Testis (tissue), 3 donors: ENCODE measurements around the gene PEX11A. TPM values are rescaled to one million over a fixed set of nuclear protein-coding genes. Genes with fewer than 3 reads are reported as not detected.
A peak's percentile ranks its signal among the peaks of the same experiment; 100 is the strongest.

Experiments
- DNase-seq: peaks from one replicate; pipeline ENCODE4 v3.0.0-alpha.2; 2019
- H3K27ac ChIP-seq, 2 donors: fragments of 200-600 bp; sonication (generic); one replicate each; pipeline ENCODE4 v1.5.1; 2019
- H3K27me3 ChIP-seq: fragments of 200-600 bp; sonication (generic); one replicate; pipeline ENCODE4 v1.5.1; 2019
- H3K36me3 ChIP-seq: fragments of 200-600 bp; sonication (generic); one replicate; pipeline ENCODE4 v1.5.1; 2017; ENCODE audit warnings: low read depth; ENCODE audit errors: missing control alignments
- H3K4me1 ChIP-seq: fragments of 200-600 bp; sonication (generic); one replicate; pipeline ENCODE4 v1.5.1; 2019
- H3K4me3 ChIP-seq, 2 donors: fragments of 200-600 bp; sonication (generic); one replicate each; pipeline ENCODE4 v1.5.1; 2017 to 2019
- H3K9me3 ChIP-seq: fragments of 200-600 bp; sonication (generic); one replicate; pipeline ENCODE4 v1.5.1; 2017
- CTCF ChIP-seq, 3 experiments: fragments of 450-650 bp in 2 of 3; fragments of 200-600 bp in 1 of 3; sonication (generic) in 1 of 3; IDR thresholded peaks; one replicate each; pipeline ENCODE4 v1.5.1; 2016 to 2019; ENCODE audit warnings: antibody characterized with exemption in 3 of 3, mild to moderate bottlenecking in 2 of 3, moderate library complexity in 1 of 3
- POLR2A ChIP-seq: fragments of 450-650 bp; IDR thresholded peaks from one replicate; pipeline ENCODE4 v1.6.1; 2017; ENCODE audit warnings: antibody characterized with exemption, mild to moderate bottlenecking, moderate library complexity
- WGBS, 2 donors: methylation state at CpG; one replicate each; pipeline ENCODE4 v1.1.5; 2018; 5-methylcytosine and 5-hydroxymethylcytosine counted together
- intact Hi-C: fragments of 100-400 bp; cut with DNase I; formaldehyde crosslinking; loops from one replicate; pipeline ENCODE4 v1.15.1; 2023; ENCODE audit warnings: low total_unique reads
- polyA plus RNA-seq: library from polyadenylated mRNA; stranded (reverse); fragments of 350-450 nt; fragmentation: Illumina TruSeq; extraction: RNeasy Lipid Tissue Mini Kit (QIAGEN cat#74804); gene quantifications from one replicate; pipeline ENCODE4 v1.2.3, GENCODE V29; 2014; ENCODE audit warnings: low read depth, low replicate concordance; ENCODE audit not compliant: insufficient read depth
- total RNA-seq, 2 donors: library from RNA; depleted of rRNA; stranded (reverse); fragments of >200 nt; gene quantifications; one replicate each; pipeline ENCODE4 v1.2.3, GENCODE V29; 2016

The PEX11A gene
- total and polyA plus RNA-seq, 3 donors from 2014 or later: 12.3 to 31.8 (median 15.0) TPM

- Histone ChIP-seq H3K4me3 (no peak overlapping the region), H3K4me1 (no peaks in the 10 kb centered on the region), H3K36me3 (no peaks in the 10 kb centered on the region), H3K27me3 (no peaks in the 10 kb centered on the region), H3K9me3 (no peaks in the 10 kb centered on the region), H3K27ac (no peak overlapping the region)
- WGBS, 2 donors: 82 to 89% methylated on average over 7 to 12 of the region's 12 CpGs
- intact Hi-C loops: no loop called here
- peak; percentile 52 for DNase-seq
- TF ChIP-seq POLR2A (no peak), CTCF (IDR thresholded peaks at IDR 0.05) (no peak)
Measured at GRCh38 chr15:89672221-89673164, 18.1 kb downstream of the PEX11A start.

GRCh38 chr15:89671687-89672086, 18.9 kb downstream of the PEX11A start:
- TF ChIP-seq CTCF (IDR thresholded peaks at IDR 0.05) (no peak), POLR2A (no peak)
- H3K4me1 ChIP-seq: no peaks in the 10 kb centered on the region
- H3K9me3 ChIP-seq: no peaks in the 10 kb centered on the region
- DNase-seq: no peak
- no peak overlapping the region for H3K27ac ChIP-seq
- H3K4me3 ChIP-seq: no peak overlapping the region
- no peaks in the 10 kb centered on the region for H3K36me3 ChIP-seq
- intact Hi-C loops: no loop called here
- WGBS, 2 donors: 66 to 68% methylated on average over 4 of the region's 4 CpGs
- no peaks in the 10 kb centered on the region for H3K27me3 ChIP-seq

- no peaks in the 10 kb centered on the region for H3K4me1 ChIP-seq
- TF ChIP-seq CTCF (IDR thresholded peaks at IDR 0.05) (no peak), POLR2A (no peak)
- intact Hi-C loops: no loop called here
- DNase-seq: no peak
- H3K27me3 ChIP-seq: no peaks in the 10 kb centered on the region
- H3K27ac ChIP-seq: no peak overlapping the region
- 85 to 93% methylated on average over 7 to 12 of the region's 12 CpGs for WGBS, 2 donors
- H3K36me3 ChIP-seq: no peaks in the 10 kb centered on the region
- no peaks in the 10 kb centered on the region for H3K9me3 ChIP-seq
- no peak overlapping the region for H3K4me3 ChIP-seq
Measured at GRCh38 chr15:89670971-89671560, 19.5 kb downstream of the PEX11A start.

GRCh38 chr15:89669941-89670340, 20.6 kb downstream of the PEX11A start:
- 95% methylated on average over 15 of the region's 15 CpGs for WGBS, 2 donors
- Histone ChIP-seq H3K36me3 (no peaks in the 10 kb centered on the region), H3K4me3 (no peak overlapping the region), H3K4me1 (peaks cover 3% of the 10 kb centered on the region), H3K27ac (no peak overlapping the region), H3K27me3 (no peaks in the 10 kb centered on the region), H3K9me3 (no peaks in the 10 kb centered on the region)
- TF ChIP-seq CTCF (IDR thresholded peaks at IDR 0.05) (no peak), POLR2A (no peak)
- DNase-seq: no peak
- intact Hi-C loops: no loop called here
